NCI-H345 treated with DMSO at 0.1 percent for 48 hours (cell line): ENCODE measurements around the gene COL21A1.

ENCODE experiments used
- DNase-seq: peaks from one replicate; lab custom pipeline; 2025; ENCODE audit not compliant: unreplicated experiment; lab: John Stamatoyannopoulos, UW

COL21A1 gene

DNA sequence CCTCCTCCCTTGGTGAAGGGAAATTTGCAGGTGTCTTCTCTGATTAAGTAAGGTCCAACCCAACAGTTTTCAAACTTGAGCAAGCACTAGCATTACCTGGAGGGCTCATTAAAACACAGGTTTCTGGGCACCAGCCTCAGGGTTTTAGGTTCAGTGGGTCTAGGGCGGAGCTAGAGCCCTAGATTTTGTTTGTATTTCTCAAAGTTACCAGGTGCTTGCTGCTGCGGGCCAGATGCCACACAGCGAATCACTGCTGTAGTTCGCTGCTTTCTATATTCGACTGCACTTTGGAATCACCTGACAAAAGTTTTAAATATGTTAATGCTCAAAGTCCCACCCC is 869 bp downstream of the COL21A1 start:
- DNase-seq: peak; percentile 25

DNA sequence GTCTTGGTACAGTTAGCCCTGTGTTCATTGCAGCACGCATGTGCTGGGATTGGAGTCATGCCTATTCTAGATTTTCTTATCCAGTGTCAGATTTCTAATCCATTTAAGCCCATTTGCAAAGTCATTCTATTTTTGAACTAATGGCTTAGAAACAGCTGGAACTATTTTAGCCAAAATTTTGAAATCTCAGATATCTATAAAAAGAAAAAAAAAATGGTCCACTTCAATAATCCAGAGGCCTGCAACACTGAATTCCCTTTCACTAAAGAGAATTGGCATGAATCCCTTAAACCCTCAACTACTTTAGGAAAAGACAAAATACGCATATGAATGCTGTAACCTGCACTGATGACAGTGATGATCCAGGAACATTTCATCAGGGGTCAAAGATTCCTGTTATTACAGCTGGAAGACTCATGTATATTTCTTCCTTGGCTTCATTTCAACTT is 1.5 kb downstream of the COL21A1 start:
- no peak for DNase-seq

DNA sequence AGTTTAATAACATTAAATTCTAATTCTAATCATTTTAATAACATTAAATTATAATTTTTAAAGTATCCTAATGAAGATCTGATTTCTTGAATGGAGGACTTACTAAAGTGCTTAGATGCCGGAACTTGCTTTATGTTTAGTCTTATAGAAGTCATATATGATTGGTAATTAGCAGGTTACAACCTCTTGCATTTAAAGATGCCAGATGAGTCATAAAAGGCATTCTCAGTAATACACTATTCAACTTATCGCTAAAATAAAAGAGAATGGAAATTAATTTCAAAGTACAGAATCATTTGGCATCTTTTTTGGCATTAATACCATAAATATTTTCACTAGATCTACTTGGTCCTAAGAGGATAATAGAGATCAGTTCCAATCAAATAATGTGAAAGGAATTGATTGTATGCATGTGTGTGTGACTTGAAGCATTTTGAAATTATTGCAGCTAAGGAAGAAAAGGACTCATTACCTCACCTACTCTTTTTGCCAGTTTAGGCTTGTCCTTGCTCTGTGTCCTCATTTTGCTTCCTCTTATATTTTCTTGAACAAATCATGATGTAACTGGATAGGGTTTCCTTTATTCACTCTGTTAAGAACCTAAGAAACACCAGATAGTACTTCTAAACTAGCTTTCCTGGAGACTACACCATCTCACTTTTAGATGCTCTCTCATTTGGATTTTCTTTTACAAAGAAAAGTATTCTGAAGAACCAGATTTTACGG is 2.7 kb downstream of the COL21A1 start:
- DNase-seq: no peak

DNA sequence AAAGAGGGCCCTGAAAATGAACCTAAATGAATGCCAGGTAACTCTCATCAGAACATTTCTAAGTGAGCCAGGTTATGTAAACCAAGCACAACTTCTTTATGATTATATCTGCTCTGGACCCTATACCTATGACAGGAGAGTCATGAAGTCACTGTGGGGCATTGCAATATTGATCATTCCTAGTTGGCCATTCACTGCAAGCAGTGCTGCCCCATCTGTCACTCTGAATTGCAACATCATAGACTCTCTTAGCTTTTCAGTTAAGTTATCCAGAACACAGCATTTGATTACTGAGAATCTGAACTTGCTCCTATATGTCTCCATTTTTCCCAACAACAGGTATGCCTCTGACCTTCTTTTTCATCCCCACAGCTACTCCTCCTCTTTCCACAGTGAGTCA is 3.3 kb downstream of the COL21A1 start:
- no peak for DNase-seq

DNA sequence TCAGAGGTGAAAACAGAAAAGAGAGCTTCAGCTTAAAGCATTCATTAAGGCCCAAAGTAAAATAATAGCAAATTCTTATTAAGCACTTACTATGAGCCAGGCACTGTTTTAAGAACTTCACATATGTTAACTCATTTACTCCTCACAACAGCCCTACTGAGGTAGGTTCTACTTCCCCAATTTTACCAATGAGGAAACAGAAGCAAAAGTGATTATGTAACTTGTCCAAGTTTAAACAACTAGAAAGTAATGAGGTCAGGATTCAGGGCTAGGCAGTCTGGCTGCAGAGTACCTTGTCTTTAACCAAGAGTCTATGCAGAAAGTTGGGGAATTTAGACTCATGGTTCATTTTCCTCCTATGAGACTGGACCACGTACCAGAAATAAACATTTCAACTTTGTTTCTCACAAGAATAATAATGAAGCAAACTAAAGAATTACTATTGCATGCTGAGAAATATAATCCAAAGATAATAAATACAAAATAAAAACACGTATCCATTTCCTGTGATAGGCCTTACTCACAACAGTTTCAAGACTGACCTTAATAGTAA is 3.8 kb downstream of the COL21A1 start:
- no peak for DNase-seq

DNA sequence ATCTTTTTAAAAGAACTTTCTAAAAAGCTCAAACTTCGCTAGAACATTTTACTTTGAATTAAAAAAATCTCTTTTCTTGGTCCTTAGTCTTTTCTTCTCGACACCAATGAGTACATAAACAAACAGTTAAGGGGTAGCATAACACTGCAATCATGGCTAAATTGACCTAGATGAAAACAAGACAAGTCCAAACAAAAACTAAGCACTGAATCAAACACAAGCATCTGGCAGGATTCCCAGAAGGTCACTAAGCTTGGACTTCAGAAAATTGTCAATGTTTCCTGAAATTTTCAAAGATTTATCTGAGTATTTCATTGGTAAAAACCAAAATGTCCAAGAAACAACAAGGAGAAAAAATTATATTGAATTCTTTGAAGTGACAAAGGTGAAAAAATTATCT is 5.0 kb downstream of the COL21A1 start:
- DNase-seq: no peak

- DNase-seq: peak; percentile 63
Observed at GRCh38 chr6:56241124-56241802, 6.1 kb downstream of the COL21A1 start.

- DNase-seq: no peak
Observed at GRCh38 chr6:56238352-56238751, 9.0 kb downstream of the COL21A1 start.

DNA sequence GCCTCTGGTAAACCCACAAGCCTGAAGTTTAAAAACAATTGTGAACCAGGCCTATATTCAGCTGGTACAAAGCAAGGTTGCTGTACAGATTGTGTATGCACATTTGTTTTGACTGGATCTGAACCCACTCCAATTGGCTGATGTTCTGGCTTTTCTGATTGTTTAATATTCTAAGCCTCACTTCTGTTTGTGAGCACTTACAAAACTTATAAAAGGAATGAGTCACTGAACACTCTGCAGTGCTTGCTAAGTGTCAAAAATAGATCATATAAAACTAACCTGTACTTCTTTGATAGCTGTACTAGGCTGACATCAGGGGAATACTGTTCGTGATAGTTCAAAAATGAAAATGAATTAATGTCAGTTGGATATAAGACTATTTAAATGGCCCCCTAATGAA is 12.1 kb downstream of the COL21A1 start:
- DNase-seq: no peak

DNA sequence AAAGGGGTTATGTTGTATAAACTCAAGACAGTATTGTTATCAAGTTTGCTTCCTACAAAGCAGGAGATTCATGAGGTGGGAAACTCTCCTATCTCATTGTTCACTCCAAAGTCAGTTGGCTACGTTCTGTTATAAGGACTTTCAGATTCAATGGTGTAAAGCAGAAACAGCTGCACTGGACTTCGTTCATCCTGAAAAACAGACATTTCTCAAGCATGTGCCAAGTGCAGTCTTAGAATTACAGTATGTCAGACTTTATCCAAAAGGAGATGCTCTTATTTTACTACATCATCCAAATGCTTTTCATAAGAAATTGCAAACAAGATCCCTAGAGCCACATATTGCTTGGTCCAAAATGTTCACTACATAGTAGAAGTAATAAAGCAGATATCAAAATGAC is 14.9 kb downstream of the COL21A1 start:
- DNase-seq: no peak

GRCh38 chr6:56231827-56232226 is 15.6 kb downstream of the COL21A1 start:
- no peak for DNase-seq

- no peak for DNase-seq
Observed at GRCh38 chr6:56230976-56231566, 16.3 kb downstream of the COL21A1 start.

- DNase-seq: no peak
Observed at GRCh38 chr6:56227071-56227879, 20.1 kb downstream of the COL21A1 start.

- DNase-seq: no peak
Observed at GRCh38 chr6:56223995-56224394, 23.4 kb downstream of the COL21A1 start.

DNA sequence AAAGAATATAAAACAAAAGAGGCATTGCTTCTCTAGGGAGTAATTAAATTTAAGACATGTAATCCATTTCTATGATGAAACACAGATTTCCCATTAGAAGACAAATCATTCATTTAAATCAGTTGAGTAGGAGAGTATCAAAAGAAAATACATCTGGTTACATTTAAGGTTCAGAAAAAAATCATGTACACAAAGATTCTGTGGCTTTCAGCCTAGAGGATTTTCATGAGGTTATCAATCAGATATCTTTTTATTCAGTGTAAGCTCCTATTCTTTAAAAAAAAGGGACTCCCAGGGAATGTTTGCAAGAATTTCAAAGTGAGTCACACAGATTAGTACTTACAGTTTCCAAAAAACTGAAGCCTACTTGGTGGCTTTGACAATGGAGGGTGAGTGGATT is 24.9 kb downstream of the COL21A1 start:
- DNase-seq: no peak

DNA sequence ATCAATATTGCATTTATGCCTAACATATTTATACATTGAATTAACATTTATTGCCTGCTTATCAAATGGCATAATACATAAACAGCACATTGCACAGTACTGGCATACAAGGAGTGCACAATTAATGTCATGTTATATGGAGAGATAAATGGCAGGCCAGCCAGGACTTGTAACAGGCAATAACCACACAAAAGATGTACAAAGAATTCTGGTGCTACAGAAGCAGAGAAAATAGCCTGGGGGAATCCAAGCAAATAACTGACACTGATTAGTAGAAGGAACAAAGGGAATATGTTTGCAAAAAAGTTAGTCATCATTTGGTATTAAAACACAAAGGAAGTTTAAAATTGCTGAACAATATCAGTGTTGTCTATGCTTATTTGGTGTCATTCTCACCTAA is 27.3 kb downstream of the COL21A1 start:
- DNase-seq: peak; percentile 14

DNA sequence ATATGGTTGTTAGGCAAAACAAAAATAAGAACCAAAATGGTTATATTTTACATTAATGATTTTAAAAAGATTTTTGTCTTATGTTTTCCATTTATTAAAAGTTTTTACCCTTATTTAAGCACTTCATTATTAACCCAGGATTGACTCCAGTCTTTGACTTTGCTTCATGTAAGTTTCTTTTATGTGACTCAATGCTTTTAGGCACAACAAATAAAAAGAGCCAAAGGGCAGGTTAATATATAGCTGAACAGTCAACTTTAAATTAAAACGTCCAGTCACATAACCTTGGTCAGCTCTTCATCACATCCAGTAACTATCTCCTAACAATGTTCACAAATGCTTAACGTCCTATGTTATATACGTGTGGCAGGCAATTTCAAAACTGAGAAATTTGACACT is 32.7 kb downstream of the COL21A1 start:
- DNase-seq: no peak

DNA sequence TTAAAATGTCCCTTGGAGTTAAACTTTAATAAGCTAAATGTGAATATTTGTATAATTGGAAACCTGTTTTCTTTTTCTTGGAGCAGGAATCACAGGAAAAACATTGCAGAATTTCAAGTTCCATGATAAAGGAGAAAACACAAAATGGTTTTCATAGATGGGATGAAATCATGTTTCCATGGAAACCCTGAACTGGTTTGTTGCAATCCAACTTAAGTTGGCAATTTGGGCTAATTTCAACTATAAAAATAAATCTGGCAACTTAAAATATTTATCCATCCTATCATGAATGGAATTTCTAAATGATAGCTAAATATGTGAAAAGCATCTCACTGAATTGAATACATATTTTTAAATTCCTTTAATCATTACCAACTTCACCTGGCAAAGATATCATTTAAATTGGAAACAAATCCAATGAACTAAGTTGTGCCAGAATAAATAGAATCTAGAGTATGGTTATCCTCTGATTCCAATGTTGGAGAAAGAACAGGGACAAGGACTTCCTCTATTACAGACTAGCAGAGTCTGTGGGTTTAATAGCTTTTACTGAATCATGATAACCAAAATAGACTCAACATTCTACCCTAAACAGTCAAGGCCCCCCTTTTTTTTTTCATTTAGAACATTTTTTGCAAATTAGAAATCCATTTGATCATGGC is 33.2 kb downstream of the COL21A1 start:
- no peak for DNase-seq

DNA sequence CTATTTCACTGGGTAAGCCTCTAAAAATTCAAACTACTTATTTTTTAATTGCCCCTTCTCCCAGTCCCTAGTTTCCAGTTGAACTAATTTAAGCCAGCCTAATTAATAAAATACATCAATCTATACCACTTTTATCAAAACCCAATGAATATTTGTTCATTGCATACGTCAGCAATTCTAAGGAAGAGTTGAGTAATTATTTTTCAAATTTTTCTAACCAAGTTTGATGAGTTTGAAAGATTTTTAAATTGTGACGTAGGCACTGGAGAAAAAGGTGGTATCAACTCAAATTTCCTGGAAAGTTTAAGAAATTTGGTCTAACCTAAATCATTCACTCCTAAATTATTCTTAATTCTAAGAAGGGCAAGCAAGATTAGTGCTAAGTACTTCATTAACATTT is 35.7 kb downstream of the COL21A1 start:
- no peak for DNase-seq

GRCh38 chr6:56204134-56204533 is 43.2 kb downstream of the COL21A1 start:
- DNase-seq: no peak

GRCh38 chr6:56199956-56200355 is 47.4 kb downstream of the COL21A1 start:
- no peak for DNase-seq
